Osteoblast (primary cell): Measurements from ENCODE around the gene TMEM201. TPM values are rescaled to one million over a fixed set of nuclear protein-coding genes. Genes with fewer than 3 reads are reported as not detected.

Experiments
- DNase-seq: peaks from one replicate; pipeline ENCODE4 v3.0.0; 2011; ENCODE audit warnings: low spot score, mixed read lengths; ENCODE audit not compliant: insufficient read length; ENCODE audit errors: missing footprints
- H2AFZ ChIP-seq: 2 replicates; pipeline ENCODE4 v1.6.0; 2011; ENCODE audit warnings: mild to moderate bottlenecking, low read length
- H3K27ac ChIP-seq: 2 replicates; pipeline ENCODE4 v1.5.1; 2011; ENCODE audit warnings: mild to moderate bottlenecking, low read depth, low read length, moderate library complexity
- H3K27me3 ChIP-seq: 2 replicates; pipeline ENCODE4 v1.6.0; 2012; ENCODE audit warnings: mild to moderate bottlenecking, control low read depth, inconsistent platforms, low read length, moderate library complexity; ENCODE audit not compliant: insufficient read depth
- H3K36me3 ChIP-seq: 2 replicates; pipeline ENCODE4 v1.5.1; 2011; ENCODE audit warnings: mild to moderate bottlenecking, low read length, control low read depth, moderate library complexity; ENCODE audit not compliant: insufficient read depth
- H3K4me1 ChIP-seq: 2 replicates; pipeline ENCODE4 v1.5.1; 2011; ENCODE audit warnings: mild to moderate bottlenecking, low read length, control low read depth, moderate library complexity; ENCODE audit not compliant: insufficient read depth
- H3K4me2 ChIP-seq: 2 replicates; pipeline ENCODE4 v1.6.0; 2011; ENCODE audit warnings: mild to moderate bottlenecking, low read length; ENCODE audit not compliant: insufficient read depth
- H3K4me3 ChIP-seq: fragments of 200-600 bp; sonication (generic); 3 replicates; pipeline ENCODE4 v1.5.1; 2012; ENCODE audit warnings: mild to moderate bottlenecking, low read length, inconsistent platforms; ENCODE audit not compliant: insufficient read depth
- H3K79me2 ChIP-seq: 2 replicates; pipeline ENCODE4 v1.6.0; 2012; ENCODE audit warnings: mild to moderate bottlenecking, low read length, control low read depth, inconsistent platforms; ENCODE audit not compliant: insufficient read depth
- H3K9me3 ChIP-seq: 2 replicates; pipeline ENCODE4 v1.5.1; 2011; ENCODE audit warnings: low read depth, low read length, control low read depth
- H4K20me1 ChIP-seq: 2 replicates; pipeline ENCODE4 v1.6.0; 2012; ENCODE audit warnings: mild to moderate bottlenecking, low read length, control low read depth; ENCODE audit not compliant: insufficient read depth
- CTCF ChIP-seq: IDR thresholded peaks from 2 replicates; pipeline ENCODE4 v1.5.1; 2011; ENCODE audit warnings: mild to moderate bottlenecking, low read depth, low read length, moderate library complexity; ENCODE audit errors: extremely low read depth
- total RNA-seq: library from RNA; depleted of rRNA; stranded (reverse); fragments of >200 nt; gene quantifications from 2 replicates; pipeline ENCODE4 v1.2.3, GENCODE V29; 2012

The TMEM201 gene
- total RNA-seq, 1 donor: 6.2 TPM

GRCh38 chr1:9605946-9606455 is 17.3 kb downstream of the TMEM201 start:
- no peaks in the 10 kb centered on the region for H4K20me1 ChIP-seq
- TF ChIP-seq CTCF: no peak
- H2AFZ ChIP-seq: no peak overlapping the region
- H3K4me2 ChIP-seq: no peak overlapping the region
- no peak overlapping the region for H3K4me3 ChIP-seq
- H3K27ac ChIP-seq: no peak overlapping the region
- H3K4me1 ChIP-seq: no peaks in the 10 kb centered on the region
- peak; percentile 53 for DNase-seq
- H3K9me3 ChIP-seq: no peaks in the 10 kb centered on the region
- H3K27me3 ChIP-seq: no peaks in the 10 kb centered on the region
- peaks cover 22% of the 10 kb centered on the region for H3K36me3 ChIP-seq
- H3K79me2 ChIP-seq: no peaks in the 10 kb centered on the region

GRCh38 chr1:9606458-9606857 is 17.7 kb downstream of the TMEM201 start:
- no peaks in the 10 kb centered on the region for H4K20me1 ChIP-seq
- H3K4me3 ChIP-seq: no peak overlapping the region
- H3K27me3 ChIP-seq: no peaks in the 10 kb centered on the region
- TF ChIP-seq CTCF: no peak
- H3K36me3 ChIP-seq: peaks cover 19% of the 10 kb centered on the region
- peak; percentile 81 for DNase-seq
- H3K9me3 ChIP-seq: no peaks in the 10 kb centered on the region
- no peak overlapping the region for H3K27ac ChIP-seq
- H3K4me2 ChIP-seq: no peak overlapping the region
- H2AFZ ChIP-seq: no peak overlapping the region
- H3K4me1 ChIP-seq: no peaks in the 10 kb centered on the region
- H3K79me2 ChIP-seq: no peaks in the 10 kb centered on the region

DNA sequence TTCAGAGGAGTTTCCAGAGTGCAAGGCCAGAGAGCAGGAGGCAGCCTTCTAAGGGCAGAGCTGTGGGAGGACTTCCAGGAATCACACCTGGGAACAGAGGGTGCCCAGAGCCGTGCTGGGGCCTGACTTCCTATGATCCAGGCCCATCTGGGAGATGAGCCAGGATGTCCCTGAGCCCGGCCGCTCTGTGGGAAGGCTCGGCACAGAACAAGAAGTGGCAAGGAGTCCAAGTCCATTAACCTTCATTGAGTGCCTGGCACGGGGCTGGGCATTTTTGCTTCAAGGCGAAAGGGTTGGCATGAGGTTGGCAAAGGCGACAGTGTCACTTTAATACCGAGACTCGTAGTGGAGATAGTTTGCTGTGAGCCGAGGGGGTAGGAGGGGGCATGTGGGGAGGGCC is 18.2 kb downstream of the TMEM201 start:
- H3K79me2 ChIP-seq: no peaks in the 10 kb centered on the region
- H3K4me3 ChIP-seq: no peak overlapping the region

GRCh38 chr1:9607352-9607751 is 18.6 kb downstream of the TMEM201 start:
- Histone ChIP-seq H3K79me2 (no peaks in the 10 kb centered on the region), H3K4me2 (no peak overlapping the region), H3K9me3 (no peaks in the 10 kb centered on the region), H3K27ac (no peak overlapping the region), H3K27me3 (no peaks in the 10 kb centered on the region), H3K4me3 (no peak overlapping the region), H2AFZ (no peak overlapping the region), H4K20me1 (no peaks in the 10 kb centered on the region), H3K36me3 (peaks cover 13% of the 10 kb centered on the region), H3K4me1 (no peaks in the 10 kb centered on the region)
- peak; percentile 58 for DNase-seq
- no peak for TF ChIP-seq CTCF

More for the DNA sequence above, 18.2 kb downstream of the TMEM201 start:
- Histone ChIP-seq H3K4me1 (no peaks in the 10 kb centered on the region), H4K20me1 (no peaks in the 10 kb centered on the region), H3K36me3 (peaks cover 14% of the 10 kb centered on the region), H3K27ac (no peak overlapping the region), H3K9me3 (no peaks in the 10 kb centered on the region), H3K4me2 (no peak overlapping the region), H2AFZ (no peak overlapping the region), H3K27me3 (no peaks in the 10 kb centered on the region)
- peak; percentile 76 for DNase-seq
- TF ChIP-seq CTCF: no peak
